GM18951 (cell line): Measurements from ENCODE around the gene VSIG2.

Experiments used
- POLR2A ChIP-seq: IDR thresholded peaks from 4 replicates; pipeline ENCODE4 v1.6.1; 2011; ENCODE audit warnings: mild to moderate bottlenecking; ENCODE audit not compliant: insufficient read length, insufficient read depth; ENCODE audit errors: extremely low read depth
- in situ Hi-C: fragments of 300-500 bp; cut with MboI; formaldehyde crosslinking; loops from one replicate; pipeline ENCODE4 v1.12.0; 2022; ENCODE audit warnings: low sequenced_read_pairs, mixed read lengths, inconsistent platforms; ENCODE audit not compliant: unreplicated experiment

The VSIG2 gene

GRCh38 chr11:124751741-124752470 lies at the start of gene VSIG2:
Gene VSIG2 (minus strand): TSS chr11:124752255. CDS start chr11:124752137, 118 bp downstream.
- in situ Hi-C loops, result no loop called here
- TF ChIP-seq POLR2A, result no peak

GRCh38 chr11:124801014-124801413 lies 49.0 kb upstream of the VSIG2 start:
- in situ Hi-C loops, result no loop called here
- TF ChIP-seq POLR2A, result no peak

GRCh38 chr11:124800226-124800929 lies 48.3 kb upstream of the VSIG2 start, which contains the start of gene MSANTD2:
Gene MSANTD2 (minus strand): TSS chr11:124800406. CDS start chr11:124800380, 26 bp downstream.
- TF ChIP-seq POLR2A, result peak; percentile 99
- in situ Hi-C loops, result no loop called here

GRCh38 chr11:124799348-124800225 lies 47.5 kb upstream of the VSIG2 start:
- no peak for TF ChIP-seq POLR2A
- in situ Hi-C loops, result no loop called here

- in situ Hi-C loops, result no loop called here
These were observed 46.9 kb upstream of the VSIG2 start for GRCh38 chr11:124798991-124799347.

GRCh38 chr11:124796312-124796711 lies 44.3 kb upstream of the VSIG2 start:
- in situ Hi-C loops, result no loop called here
- no peak for TF ChIP-seq POLR2A

More at GRCh38 chr11:124798991-124799347, 46.9 kb upstream of the VSIG2 start:
- no peak for TF ChIP-seq POLR2A

GRCh38 chr11:124793466-124794278 lies 41.6 kb upstream of the VSIG2 start:
- in situ Hi-C loops, result no loop called here
- no peak for TF ChIP-seq POLR2A

- no peak for TF ChIP-seq POLR2A
- in situ Hi-C loops, result no loop called here
These were observed 39.7 kb upstream of the VSIG2 start for GRCh38 chr11:124791626-124792341.

GRCh38 chr11:124788521-124788920 lies 36.5 kb upstream of the VSIG2 start:
- in situ Hi-C loops, result no loop called here
- no peak for TF ChIP-seq POLR2A

- no peak for TF ChIP-seq POLR2A
- in situ Hi-C loops, result no loop called here
These were observed 32.0 kb upstream of the VSIG2 start for GRCh38 chr11:124784051-124784450.

- TF ChIP-seq POLR2A, result no peak
- in situ Hi-C loops, result no loop called here
These were observed 30.9 kb upstream of the VSIG2 start for GRCh38 chr11:124783002-124783401.

GRCh38 chr11:124779568-124779967 lies 27.5 kb upstream of the VSIG2 start:
- in situ Hi-C loops, result no loop called here
- no peak for TF ChIP-seq POLR2A

- in situ Hi-C loops, result no loop called here
- no peak for TF ChIP-seq POLR2A
These were observed 26.2 kb upstream of the VSIG2 start for GRCh38 chr11:124778281-124778680.
